Stimulated activated CD4-positive, alpha-beta T cell treated with anti-CD3 and anti-CD28 coated beads, Interleukin-2, amount 100 ng/mL, for 48 hours (primary cell): ENCODE results near the gene CSTF1.

Experiments used
- DNase-seq, 2 donors: peaks; one replicate each; pipeline ENCODE4 v3.0.0-alpha.2; 2020

The CSTF1 gene

GRCh38 chr20:56392132-56392880 lies at the start of gene CSTF1, which contains the start of gene AURKA:
Gene CSTF1, plus strand, starts transcription at chr20:56392645. Its CDS starts 2,908 bp downstream, at chr20:56395553.
Gene AURKA, minus strand, starts transcription at chr20:56392215. Its CDS starts 4,018 bp downstream, at chr20:56388197.
- peak; percentile 98 to 99 for DNase-seq

DNA sequence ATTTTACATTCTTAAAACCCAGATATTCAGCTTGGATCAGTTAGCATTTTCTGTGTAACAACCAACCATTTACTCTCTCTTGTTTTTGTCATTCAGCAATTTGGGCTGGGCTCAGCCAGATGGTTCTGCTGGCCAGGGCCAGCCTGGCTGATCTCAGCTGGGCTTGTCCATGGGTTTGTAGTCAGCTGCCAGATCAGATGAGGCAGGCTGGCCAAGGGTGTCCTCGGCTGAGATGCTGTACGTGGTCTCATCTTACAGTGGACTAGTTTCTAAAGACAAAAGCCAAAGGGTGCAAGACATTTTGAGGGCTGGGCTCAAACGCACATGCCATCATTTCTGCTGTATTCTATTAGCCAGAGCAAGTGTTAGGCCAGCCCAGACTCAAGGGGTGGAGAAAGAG lies 49.7 kb upstream of the CSTF1 start:
- no peak for DNase-seq

DNA sequence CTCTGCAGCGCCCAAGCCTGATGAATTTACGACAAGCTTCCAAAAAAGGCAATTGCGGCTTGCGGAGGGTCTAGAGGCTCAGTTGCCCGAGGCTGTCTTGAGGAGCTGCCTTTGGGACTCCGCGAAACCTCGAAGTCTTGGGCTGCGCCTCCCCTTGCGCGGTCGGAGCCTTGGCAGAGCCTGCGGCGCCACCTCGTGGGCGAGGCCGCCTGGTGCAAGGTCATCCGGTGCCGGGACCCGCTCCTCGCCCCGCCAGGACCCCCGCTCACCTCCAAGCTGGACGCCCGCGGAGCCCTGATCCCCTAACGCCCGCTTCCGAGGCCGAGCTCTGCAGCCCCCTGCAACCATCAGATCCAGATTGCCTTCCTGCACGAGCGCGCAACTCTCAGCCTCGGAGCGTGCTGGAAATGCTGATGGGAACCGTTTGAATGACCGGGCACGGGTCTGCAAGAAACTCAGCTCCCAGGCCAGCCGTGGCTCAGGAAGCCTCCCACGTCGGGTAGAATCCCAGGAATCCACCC lies 48.5 kb upstream of the CSTF1 start:
- DNase-seq = peak; percentile 39 to 55

GRCh38 chr20:56345911-56346310 lies 46.5 kb upstream of the CSTF1 start:
- DNase-seq = no peak

DNA sequence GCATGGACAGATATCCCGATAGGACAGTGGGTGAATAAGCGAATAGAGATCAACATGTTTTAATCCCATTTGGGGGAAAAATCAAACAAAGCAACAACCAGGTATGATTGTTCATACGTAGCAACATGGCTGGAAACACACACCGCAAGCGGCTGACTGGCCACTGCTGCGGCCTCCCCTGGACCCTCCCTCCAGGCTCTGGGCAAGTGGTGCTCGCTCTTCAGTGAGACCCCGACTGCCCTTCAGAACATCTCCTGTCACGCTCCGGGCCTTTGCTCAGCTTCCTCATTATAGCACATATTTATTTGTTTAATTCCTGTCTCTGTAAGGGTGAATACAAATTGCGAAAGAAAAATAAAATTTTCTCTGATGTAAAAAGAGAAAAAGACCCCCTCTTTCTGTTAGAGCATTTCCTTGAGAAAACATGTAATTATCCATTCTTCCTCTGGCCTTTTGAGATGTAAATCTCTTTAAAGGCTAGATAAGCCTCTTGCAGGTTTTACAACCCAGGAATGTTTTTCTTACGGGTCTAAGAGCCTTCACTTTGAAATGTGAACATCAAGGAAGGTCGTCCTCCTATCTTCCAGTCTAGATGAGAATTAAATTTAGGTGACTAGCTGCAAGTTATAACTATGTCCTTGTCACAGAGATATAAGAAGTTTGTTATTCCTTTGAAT lies 44.7 kb upstream of the CSTF1 start:
- no peak for DNase-seq

DNA sequence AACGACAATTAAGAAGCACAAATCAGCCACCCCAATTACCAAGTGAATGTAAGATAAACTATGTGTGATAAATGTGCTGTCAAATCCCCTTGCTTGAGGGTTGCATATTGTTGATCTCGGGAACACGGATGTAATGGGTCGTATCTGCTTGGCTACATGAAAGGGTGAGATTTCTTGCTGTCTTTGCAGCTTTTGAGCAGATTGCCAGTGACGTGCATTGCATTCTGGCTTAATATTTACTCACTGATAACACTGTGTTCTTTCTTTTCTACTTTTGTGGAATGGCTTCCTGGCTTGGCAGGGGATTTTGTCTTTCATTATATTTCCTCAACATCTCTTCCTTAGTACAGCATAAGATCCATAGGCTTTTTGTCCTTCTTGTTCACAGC lies 44.1 kb upstream of the CSTF1 start:
- no peak for DNase-seq

DNA sequence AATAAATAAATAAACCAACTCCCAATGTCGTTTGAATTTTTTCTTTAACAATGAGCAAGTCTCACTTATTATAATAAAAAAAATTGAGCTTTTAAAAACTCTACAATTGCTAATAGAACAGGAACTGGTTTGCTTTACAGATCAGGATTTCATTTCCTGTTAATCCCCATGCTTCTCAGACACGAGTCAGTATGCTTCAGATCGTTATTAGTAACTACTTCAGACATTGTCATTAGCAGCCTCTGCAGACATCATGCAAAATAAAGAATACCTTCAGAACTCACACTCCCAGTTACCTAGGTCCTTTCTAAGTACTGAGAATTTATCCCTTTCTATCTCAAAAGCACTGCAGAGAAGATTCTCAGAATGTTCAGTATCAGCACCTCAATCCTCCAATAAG lies 43.7 kb upstream of the CSTF1 start:
- DNase-seq = no peak

GRCh38 chr20:56350842-56351241 lies 41.6 kb upstream of the CSTF1 start:
- DNase-seq = no peak

DNA sequence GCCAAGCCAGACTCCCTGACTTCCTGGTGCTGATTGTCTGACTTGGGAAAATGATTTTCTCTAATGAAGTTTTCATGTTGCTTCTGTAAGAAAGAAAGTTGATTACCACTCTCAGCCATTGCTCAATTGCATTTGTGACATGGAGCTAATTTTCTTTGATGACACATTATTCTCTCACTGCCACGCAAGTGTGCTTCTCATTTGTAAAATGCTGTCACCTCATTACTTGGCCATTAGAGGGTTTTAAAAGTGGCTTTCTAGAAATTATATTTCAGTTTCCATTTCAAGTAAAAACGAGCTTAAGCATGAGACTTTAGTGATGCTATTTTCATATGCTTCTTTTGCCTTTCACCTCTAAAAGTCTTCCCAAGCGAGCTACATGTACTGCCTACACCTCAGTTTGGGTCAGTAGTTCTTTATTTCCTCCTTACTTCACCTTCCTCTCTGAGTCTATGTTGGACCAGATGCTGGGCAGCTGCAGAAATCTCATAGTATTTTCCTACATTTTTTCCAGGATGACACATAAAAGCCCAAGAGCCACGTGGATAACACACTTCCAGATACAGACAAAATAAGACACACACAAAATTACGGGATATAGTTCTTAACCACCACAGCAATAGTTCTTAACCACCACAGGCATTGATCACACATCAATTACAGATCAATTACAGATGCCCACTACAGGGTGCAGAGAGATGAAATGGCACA lies 39.9 kb upstream of the CSTF1 start:
- DNase-seq = no peak

GRCh38 chr20:56353356-56353755 lies 39.1 kb upstream of the CSTF1 start:
- no peak for DNase-seq

- no peak for DNase-seq
Measured at GRCh38 chr20:56358070-56358469, 34.4 kb upstream of the CSTF1 start.

GRCh38 chr20:56358600-56359211 lies 33.7 kb upstream of the CSTF1 start, which contains the start of gene FAM210B:
Gene FAM210B, plus strand, starts transcription at chr20:56358974. Its CDS starts 32 bp downstream, at chr20:56359006.
- peak; percentile 75 to 83 for DNase-seq

GRCh38 chr20:56359212-56360132 lies 33.0 kb upstream of the CSTF1 start:
- DNase-seq = peak; percentile 16 to 21

DNA sequence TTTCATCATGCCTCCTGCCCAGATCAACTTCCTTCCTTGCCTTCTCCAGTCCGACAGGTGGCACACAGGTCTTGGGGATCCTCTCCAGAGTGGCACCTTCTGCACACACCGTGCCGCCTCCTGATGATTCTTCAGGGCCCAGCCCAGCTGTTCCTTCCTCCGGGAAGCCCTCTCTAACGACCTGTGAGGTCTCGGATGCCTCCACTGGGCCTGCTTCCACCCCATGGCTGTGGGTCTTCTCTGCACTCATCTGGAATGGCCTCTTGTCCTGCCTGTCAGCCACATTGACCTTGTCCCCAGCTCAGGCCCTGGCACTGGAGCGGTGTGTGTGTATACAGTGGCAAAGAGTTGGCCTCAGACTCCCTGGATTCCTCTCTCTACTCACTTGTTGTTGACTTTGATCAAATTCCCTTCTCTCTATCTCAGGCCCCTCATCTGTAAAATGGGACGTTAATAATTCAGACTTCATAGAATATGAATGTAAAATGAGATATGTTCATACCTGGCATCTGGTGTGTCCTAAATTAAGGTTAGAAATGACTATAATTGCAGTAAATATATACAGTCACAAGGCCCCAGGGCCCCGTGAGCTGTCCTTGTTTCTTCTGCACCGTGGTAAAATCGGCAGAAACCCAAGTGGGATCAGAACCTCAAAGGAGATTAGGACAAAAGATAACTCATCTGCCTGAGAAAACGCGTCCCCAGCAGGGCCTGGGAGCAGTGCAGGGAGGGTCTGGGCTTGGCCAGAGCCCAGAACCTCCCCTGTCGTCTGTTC lies 32.1 kb upstream of the CSTF1 start:
- DNase-seq = no peak

DNA sequence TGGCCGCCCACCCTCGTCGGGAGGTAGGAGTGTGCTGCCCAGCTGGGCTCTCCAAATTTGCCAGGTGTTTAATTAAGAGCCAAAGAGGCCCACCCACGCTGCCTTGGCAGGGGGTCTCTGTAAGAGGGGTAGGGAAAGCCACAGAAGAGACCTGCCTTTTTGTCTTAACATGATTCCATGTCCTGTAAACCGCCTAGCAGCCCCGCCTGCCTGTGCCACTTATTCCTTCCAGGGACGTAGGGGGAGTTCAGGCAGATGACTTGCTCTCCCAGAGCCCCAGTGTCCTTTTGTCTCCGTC lies 31.6 kb upstream of the CSTF1 start:
- no peak for DNase-seq

- DNase-seq = no peak
Measured at GRCh38 chr20:56361900-56362299, 30.5 kb upstream of the CSTF1 start.

GRCh38 chr20:56362833-56363413 lies 29.5 kb upstream of the CSTF1 start:
- no peak for DNase-seq

DNA sequence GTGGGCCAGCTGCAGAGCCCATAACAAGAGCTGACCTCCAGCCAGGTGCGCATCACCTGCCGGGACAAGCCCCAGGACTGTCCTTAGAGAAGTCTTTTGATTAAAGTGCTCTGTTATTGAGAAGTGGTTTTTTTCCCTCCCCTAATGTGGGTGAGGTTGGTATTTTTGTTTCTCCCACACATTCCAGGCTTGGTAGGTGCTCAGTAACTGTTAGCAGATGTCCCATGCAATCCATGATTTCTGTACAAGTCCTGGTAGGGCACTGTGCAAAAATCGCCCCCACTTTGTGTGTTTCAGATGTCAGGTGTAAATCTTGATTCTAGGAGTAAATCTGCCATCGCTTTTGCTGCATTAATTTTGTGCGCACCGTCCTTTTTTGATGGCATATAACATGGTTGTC lies 29.0 kb upstream of the CSTF1 start:
- no peak for DNase-seq

GRCh38 chr20:56368351-56369134 lies 23.9 kb upstream of the CSTF1 start:
- DNase-seq = no peak

DNA sequence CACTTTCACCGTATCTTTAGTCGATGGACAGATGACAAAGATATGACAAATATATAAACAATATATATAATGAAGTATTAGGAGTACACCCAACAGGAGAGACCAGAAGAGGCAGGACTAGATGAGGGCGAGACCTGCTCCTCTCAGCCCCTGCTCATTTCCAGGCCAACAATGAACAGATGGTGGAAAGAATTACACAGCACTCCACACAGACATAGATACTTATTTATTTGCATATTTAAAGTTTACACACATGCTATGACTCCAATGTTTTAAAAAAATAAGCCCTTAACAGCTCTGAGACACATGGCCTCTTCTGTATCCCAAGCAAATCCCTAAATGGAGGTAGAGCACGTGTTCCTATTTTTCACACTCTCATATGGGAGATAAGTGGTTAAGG lies 23.3 kb upstream of the CSTF1 start:
- no peak for DNase-seq
